Superior temporal gyrus (tissue), 1 donor: ENCODE data around the gene ST6GALNAC3.
A peak's percentile ranks its signal among the peaks of the same experiment; 100 is the strongest.
"Not testable (repeated sequence)": the region's sequence is repeated elsewhere in the genome, so short reads cannot be mapped to it uniquely, and the experiment has no call there.

ENCODE experiments used
- DNase-seq: peaks from one replicate; pipeline ENCODE4 v3.0.0-alpha.2; 2016; ENCODE audit errors: extremely low spot score

Gene ST6GALNAC3

GRCh38 chr1:76106251-76106650 is 31.7 kb downstream of the ST6GALNAC3 start:
- no peak for DNase-seq

- no peak for DNase-seq
Observed at GRCh38 chr1:76106719-76107235, 32.2 kb downstream of the ST6GALNAC3 start.

- DNase-seq = no peak
Observed at GRCh38 chr1:76109404-76109803, 34.9 kb downstream of the ST6GALNAC3 start.

- DNase-seq = no peak
Observed at GRCh38 chr1:76109901-76110560, 35.5 kb downstream of the ST6GALNAC3 start.

- DNase-seq = no peak
Observed at GRCh38 chr1:76110666-76111065, 36.1 kb downstream of the ST6GALNAC3 start.

GRCh38 chr1:76112321-76112720 is 37.8 kb downstream of the ST6GALNAC3 start:
- DNase-seq = not testable (repeated sequence)

GRCh38 chr1:76113446-76113845 is 38.9 kb downstream of the ST6GALNAC3 start:
- DNase-seq = no peak

GRCh38 chr1:76115171-76115570 is 40.6 kb downstream of the ST6GALNAC3 start:
- DNase-seq = no peak

GRCh38 chr1:76121850-76122249 is 47.3 kb downstream of the ST6GALNAC3 start:
- DNase-seq = no peak

- no peak for DNase-seq
Observed at GRCh38 chr1:76122271-76122670, 47.7 kb downstream of the ST6GALNAC3 start.

GRCh38 chr1:76123411-76124064 is 49.0 kb downstream of the ST6GALNAC3 start:
- not testable (repeated sequence) for DNase-seq

GRCh38 chr1:76124196-76124595 is 49.6 kb downstream of the ST6GALNAC3 start:
- no peak for DNase-seq

- peak; percentile 67 for DNase-seq
Observed at GRCh38 chr1:76125473-76126219, 51.1 kb downstream of the ST6GALNAC3 start.

- no peak for DNase-seq
Observed at GRCh38 chr1:76128096-76128495, 53.5 kb downstream of the ST6GALNAC3 start.

GRCh38 chr1:76129731-76130130 is 55.2 kb downstream of the ST6GALNAC3 start:
- DNase-seq = no peak

- no peak for DNase-seq
Observed at GRCh38 chr1:76130992-76131391, 56.4 kb downstream of the ST6GALNAC3 start.

GRCh38 chr1:76133977-76134376 is 59.4 kb downstream of the ST6GALNAC3 start:
- no peak for DNase-seq

GRCh38 chr1:76135835-76136234 is 61.3 kb downstream of the ST6GALNAC3 start:
- DNase-seq = no peak

GRCh38 chr1:76136894-76137293 is 62.3 kb downstream of the ST6GALNAC3 start:
- no peak for DNase-seq

- no peak for DNase-seq
Observed at GRCh38 chr1:76137746-76138145, 63.2 kb downstream of the ST6GALNAC3 start.

- no peak for DNase-seq
Observed at GRCh38 chr1:76138217-76138616, 63.7 kb downstream of the ST6GALNAC3 start.

GRCh38 chr1:76140227-76140626 is 65.7 kb downstream of the ST6GALNAC3 start:
- DNase-seq = no peak

GRCh38 chr1:76141929-76142328 is 67.4 kb downstream of the ST6GALNAC3 start:
- DNase-seq = no peak
